ENCODE measurements around the gene AFG1L.

GRCh38 chr6:108544606-108545005 is 249.8 kb downstream of the AFG1L start:
- no peak for TF ChIP-seq EZH2phosphoT487 (IDR thresholded peaks at IDR 0.05; ENCODE audit: low read depth)
- TF ChIP-seq CTCF (IDR thresholded peaks at IDR 0.05; ENCODE audit: low read depth, low read length) = no peak

Measured in OCI-LY3 (cell line).